Astrocyte (in vitro differentiated cells and primary cell): Measurements from ENCODE around the gene PTPRN. TPM values are rescaled to one million over a fixed set of nuclear protein-coding genes. Genes with fewer than 3 reads are reported as not detected.

Experiments used
- DNase-seq: peaks from one replicate; pipeline ENCODE4 v3.0.0-alpha.2; 2010; ENCODE audit warnings: low read depth
- FAIRE-seq: peaks from 2 replicates; lab custom pipeline; 2011; peaks lifted over from hg19 to GRCh38; lab: Jason Lieb, UNC
- H2AFZ ChIP-seq: 2 replicates; pipeline ENCODE4 v1.6.0; 2012; ENCODE audit warnings: low read depth, low read length, inconsistent platforms
- H3K27ac ChIP-seq: 2 replicates; pipeline ENCODE4 v1.5.1; 2011; ENCODE audit warnings: low read depth, low read length, inconsistent platforms
- H3K27me3 ChIP-seq: 2 replicates; pipeline ENCODE4 v1.6.0; 2011; ENCODE audit warnings: low read length, inconsistent platforms; ENCODE audit not compliant: insufficient read depth
- H3K36me3 ChIP-seq: 2 replicates; pipeline ENCODE4 v1.5.1; 2011; ENCODE audit warnings: low read length, inconsistent platforms; ENCODE audit not compliant: insufficient read depth
- H3K4me1 ChIP-seq: 2 replicates; pipeline ENCODE4 v1.5.1; 2011; ENCODE audit warnings: low read length, inconsistent platforms; ENCODE audit not compliant: insufficient read depth
- H3K4me2 ChIP-seq: 2 replicates; pipeline ENCODE4 v1.6.0; 2012; ENCODE audit warnings: low read length, inconsistent platforms
- H3K4me3 ChIP-seq: 2 replicates; pipeline ENCODE4 v1.5.1; 2011; ENCODE audit warnings: low read depth, mild to moderate bottlenecking, low read length, inconsistent platforms; ENCODE audit not compliant: insufficient read depth
- H3K79me2 ChIP-seq: 2 replicates; pipeline ENCODE4 v1.6.0; 2012; ENCODE audit warnings: mild to moderate bottlenecking, low read length, inconsistent platforms; ENCODE audit not compliant: insufficient read depth
- H3K9ac ChIP-seq: 2 replicates; pipeline ENCODE4 v1.6.0; 2012; ENCODE audit warnings: mild to moderate bottlenecking, low read length, inconsistent platforms
- H3K9me3 ChIP-seq: 2 replicates; pipeline ENCODE4 v1.5.1; 2012; ENCODE audit warnings: low read depth, mild to moderate bottlenecking, low read length, inconsistent platforms; ENCODE audit not compliant: insufficient read depth
- H4K20me1 ChIP-seq: 2 replicates; pipeline ENCODE4 v1.6.0; 2012; ENCODE audit warnings: low read length, inconsistent platforms; ENCODE audit not compliant: insufficient read depth
- H3K27ac Mint-ChIP-seq: one replicate; pipeline ENCODE4 v1.8.0; 2021; ENCODE audit warnings: mild to moderate bottlenecking, mixed read lengths; ENCODE audit not compliant: unreplicated experiment
- H3K27me3 Mint-ChIP-seq: one replicate; pipeline ENCODE4 v1.8.0; 2021; ENCODE audit warnings: low read depth, mixed read lengths; ENCODE audit not compliant: unreplicated experiment
- H3K36me3 Mint-ChIP-seq: one replicate; pipeline ENCODE4 v1.8.0; 2021; ENCODE audit warnings: low read depth, mixed read lengths; ENCODE audit not compliant: unreplicated experiment
- H3K4me1 Mint-ChIP-seq: one replicate; pipeline ENCODE4 v1.8.0; 2021; ENCODE audit warnings: low read depth, mixed read lengths; ENCODE audit not compliant: unreplicated experiment
- H3K4me3 Mint-ChIP-seq: one replicate; pipeline ENCODE4 v1.8.0; 2021; ENCODE audit warnings: mild to moderate bottlenecking, moderate library complexity, mixed read lengths; ENCODE audit not compliant: unreplicated experiment
- H3K9me3 Mint-ChIP-seq: one replicate; pipeline ENCODE4 v1.8.0; 2021; ENCODE audit warnings: mild to moderate bottlenecking, mixed read lengths; ENCODE audit not compliant: unreplicated experiment
- EZH2 ChIP-seq: IDR thresholded peaks from 2 replicates; pipeline ENCODE4 v1.6.1; 2012; ENCODE audit warnings: mild to moderate bottlenecking, low read length, inconsistent platforms; ENCODE audit not compliant: insufficient read depth
- total RNA-seq: library from RNA; stranded (reverse); gene quantifications from 2 replicates; pipeline ENCODE4 v1.2.1, GENCODE V29; 2021
- TF ChIP-seq, protein P1 (sequence below): IDR thresholded peaks from 2 replicates; pipeline ENCODE4 v1.5.1; 2011; ENCODE audit warnings: low read depth, mild to moderate bottlenecking, inconsistent platforms, low read length, moderate library complexity; ENCODE audit not compliant: insufficient read depth

PTPRN gene
- total RNA-seq, 1 donor from 2014 or later = 76.6 TPM

DNA sequence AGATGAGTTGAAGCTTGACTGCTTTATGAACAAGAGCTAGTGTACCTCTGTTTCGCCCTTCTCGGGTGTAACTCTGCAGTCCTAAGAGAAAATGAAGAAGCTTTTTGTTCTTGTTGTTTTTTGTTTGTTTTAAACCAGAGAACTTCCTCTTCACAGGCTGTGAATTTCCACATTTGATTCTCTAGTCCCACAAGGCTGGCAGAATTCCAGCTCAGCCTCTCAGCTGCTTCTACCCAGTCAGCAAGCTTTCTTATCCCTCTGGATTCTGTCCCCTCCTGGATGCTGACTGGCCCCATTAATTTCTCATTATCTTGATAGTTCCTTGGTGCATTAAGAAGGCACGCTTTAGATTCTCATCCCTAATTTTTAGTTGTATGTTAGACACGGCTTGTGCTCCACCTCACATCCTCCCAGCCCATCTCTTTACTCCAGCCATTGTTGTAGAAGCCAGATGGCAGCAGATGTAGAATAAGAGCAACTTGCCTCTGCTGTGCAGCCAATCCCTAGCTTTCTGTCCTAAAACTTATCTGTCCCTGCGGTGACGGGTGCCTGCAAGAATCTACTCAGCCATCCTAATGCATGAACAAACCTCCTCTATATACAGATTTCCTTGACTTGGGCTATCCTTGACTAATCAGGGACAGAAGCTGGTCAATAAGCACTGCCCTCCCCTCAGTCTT is 35.7 kb upstream of the PTPRN start:
- Mint-ChIP-seq H3K36me3 (no peaks in the 10 kb centered on the region), H3K27me3 (peaks cover 16% of the 10 kb centered on the region), H3K4me3 (no peak overlapping the region), H3K27ac (no peak overlapping the region), H3K4me1 (peaks cover 3% of the 10 kb centered on the region), H3K9me3 (peaks cover 2% of the 10 kb centered on the region)
- no peaks in the 10 kb centered on the region for H3K9me3 ChIP-seq
- H3K79me2 ChIP-seq = no peaks in the 10 kb centered on the region
- no peaks in the 10 kb centered on the region for H3K36me3 ChIP-seq
- no peaks in the 10 kb centered on the region for H4K20me1 ChIP-seq
- peaks cover 8% of the 10 kb centered on the region for H3K27me3 ChIP-seq
- no peak for TF ChIP-seq EZH2
- TF ChIP-seq, protein P1, sequence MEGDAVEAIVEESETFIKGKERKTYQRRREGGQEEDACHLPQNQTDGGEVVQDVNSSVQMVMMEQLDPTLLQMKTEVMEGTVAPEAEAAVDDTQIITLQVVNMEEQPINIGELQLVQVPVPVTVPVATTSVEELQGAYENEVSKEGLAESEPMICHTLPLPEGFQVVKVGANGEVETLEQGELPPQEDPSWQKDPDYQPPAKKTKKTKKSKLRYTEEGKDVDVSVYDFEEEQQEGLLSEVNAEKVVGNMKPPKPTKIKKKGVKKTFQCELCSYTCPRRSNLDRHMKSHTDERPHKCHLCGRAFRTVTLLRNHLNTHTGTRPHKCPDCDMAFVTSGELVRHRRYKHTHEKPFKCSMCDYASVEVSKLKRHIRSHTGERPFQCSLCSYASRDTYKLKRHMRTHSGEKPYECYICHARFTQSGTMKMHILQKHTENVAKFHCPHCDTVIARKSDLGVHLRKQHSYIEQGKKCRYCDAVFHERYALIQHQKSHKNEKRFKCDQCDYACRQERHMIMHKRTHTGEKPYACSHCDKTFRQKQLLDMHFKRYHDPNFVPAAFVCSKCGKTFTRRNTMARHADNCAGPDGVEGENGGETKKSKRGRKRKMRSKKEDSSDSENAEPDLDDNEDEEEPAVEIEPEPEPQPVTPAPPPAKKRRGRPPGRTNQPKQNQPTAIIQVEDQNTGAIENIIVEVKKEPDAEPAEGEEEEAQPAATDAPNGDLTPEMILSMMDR = no peak
- H3K27ac ChIP-seq = no peak overlapping the region
- FAIRE-seq (no peak), DNase-seq (peak; percentile 27)
- H3K4me3 ChIP-seq = no peak overlapping the region
- H2AFZ ChIP-seq = no peak overlapping the region
- H3K4me2 ChIP-seq = no peak overlapping the region
- H3K4me1 ChIP-seq = no peaks in the 10 kb centered on the region
- no peak overlapping the region for H3K9ac ChIP-seq

DNA sequence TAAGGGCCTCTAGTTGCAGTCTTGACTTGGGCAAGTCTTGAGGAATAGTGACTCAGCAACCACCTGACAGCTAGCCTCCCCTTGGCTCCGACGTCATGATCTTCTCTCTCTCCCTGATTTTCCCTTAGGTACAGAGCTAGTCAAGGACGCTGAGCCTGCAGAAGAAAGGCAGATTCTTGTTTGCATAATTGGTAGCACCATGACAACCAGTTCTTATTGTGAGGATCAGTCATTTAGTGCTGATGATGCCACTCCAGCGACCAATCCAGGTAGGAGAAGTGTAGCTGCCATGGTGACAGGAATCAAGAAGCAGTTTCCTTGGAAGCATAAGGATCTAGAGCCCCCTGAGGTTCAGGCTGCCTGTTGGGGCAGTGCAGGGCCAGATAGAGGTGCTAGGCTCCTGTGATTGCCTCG is 26.2 kb upstream of the PTPRN start:
- Histone ChIP-seq H2AFZ (no peak overlapping the region), H3K9ac (no peak overlapping the region), H3K4me2 (no peak overlapping the region), H3K4me3 (no peak overlapping the region), H3K36me3 (no peaks in the 10 kb centered on the region), H4K20me1 (no peaks in the 10 kb centered on the region), H3K27ac (no peak overlapping the region), H3K79me2 (no peaks in the 10 kb centered on the region), H3K4me1 (no peaks in the 10 kb centered on the region), H3K27me3 (peaks cover 45% of the 10 kb centered on the region), H3K9me3 (no peaks in the 10 kb centered on the region)
- DNase-seq = no peak
- H3K4me3 Mint-ChIP-seq = no peak overlapping the region
- H3K27me3 Mint-ChIP-seq = peaks cover 66% of the 10 kb centered on the region
- TF ChIP-seq, protein P1 = no peak
- no peak for TF ChIP-seq EZH2
- H3K4me1 Mint-ChIP-seq = peaks cover 2% of the 10 kb centered on the region
- peaks cover 4% of the 10 kb centered on the region for H3K9me3 Mint-ChIP-seq
- H3K27ac Mint-ChIP-seq = no peak overlapping the region
- peaks cover 3% of the 10 kb centered on the region for H3K36me3 Mint-ChIP-seq
- FAIRE-seq = no peak

DNA sequence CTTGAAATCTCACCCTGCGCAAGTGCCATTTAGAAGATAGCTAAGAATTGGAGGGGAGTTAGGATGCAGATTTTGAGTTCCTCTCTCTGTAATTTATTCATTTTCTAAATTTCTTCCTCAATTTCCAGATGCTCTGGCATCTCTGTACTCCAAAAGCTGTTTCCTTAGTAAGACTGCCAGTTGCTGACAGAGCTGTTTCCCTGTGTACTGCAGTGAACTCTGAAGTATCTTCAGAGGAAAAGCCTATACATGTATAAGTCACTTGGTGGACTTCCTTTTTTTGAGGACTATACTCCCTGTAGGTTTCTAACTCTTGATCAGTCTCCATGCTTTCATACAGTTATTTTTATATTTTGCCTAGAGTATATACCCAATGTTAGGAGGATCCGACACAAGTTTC is 24.9 kb upstream of the PTPRN start:
- Mint-ChIP-seq H3K36me3 (peaks cover 3% of the 10 kb centered on the region), H3K4me1 (peaks cover 2% of the 10 kb centered on the region), H3K4me3 (no peak overlapping the region), H3K9me3 (peaks cover 4% of the 10 kb centered on the region), H3K27me3 (peaks cover 73% of the 10 kb centered on the region), H3K27ac (no peak overlapping the region)
- peaks cover 55% of the 10 kb centered on the region for H3K27me3 ChIP-seq
- TF ChIP-seq, protein P1 = no peak
- no peak for TF ChIP-seq EZH2
- no peak overlapping the region for H3K27ac ChIP-seq
- DNase-seq (no peak), FAIRE-seq (no peak)
- H3K79me2 ChIP-seq = no peaks in the 10 kb centered on the region
- H3K36me3 ChIP-seq = no peaks in the 10 kb centered on the region
- H2AFZ ChIP-seq = no peak overlapping the region
- H3K4me2 ChIP-seq = no peak overlapping the region
- no peaks in the 10 kb centered on the region for H3K9me3 ChIP-seq
- no peak overlapping the region for H3K4me3 ChIP-seq
- no peaks in the 10 kb centered on the region for H4K20me1 ChIP-seq
- no peaks in the 10 kb centered on the region for H3K4me1 ChIP-seq
- no peak overlapping the region for H3K9ac ChIP-seq
